GM12873 (cell line): Measurements from ENCODE around the gene COL16A1.

Experiments used
- CTCF ChIP-seq: IDR thresholded peaks from 2 replicates; pipeline ENCODE4 v1.5.1; 2012; ENCODE audit warnings: low read depth, mild to moderate bottlenecking, moderate library complexity, low read length, control low read depth; ENCODE audit not compliant: insufficient read depth; ENCODE audit errors: missing control alignments

COL16A1 gene

GRCh38 chr1:31688233-31688918, 15.4 kb downstream of the COL16A1 start:
- no peak for TF ChIP-seq CTCF

GRCh38 chr1:31687601-31688000, 16.2 kb downstream of the COL16A1 start:
- TF ChIP-seq CTCF = no peak

GRCh38 chr1:31685795-31686194, 18.0 kb downstream of the COL16A1 start:
- no peak for TF ChIP-seq CTCF

- TF ChIP-seq CTCF = peak; percentile 62
Observed at GRCh38 chr1:31683997-31684396, 19.8 kb downstream of the COL16A1 start.

- no peak for TF ChIP-seq CTCF
Observed at GRCh38 chr1:31681415-31681814, 22.4 kb downstream of the COL16A1 start.

GRCh38 chr1:31679676-31680230, 24.1 kb downstream of the COL16A1 start:
- TF ChIP-seq CTCF = no peak

GRCh38 chr1:31679091-31679490, 24.7 kb downstream of the COL16A1 start:
- no peak for TF ChIP-seq CTCF
